HepG2 (cell line): ENCODE measurements around the gene ATP9A. TPM values are rescaled to one million over a fixed set of nuclear protein-coding genes. Genes with fewer than 3 reads are reported as not detected.
A peak's percentile ranks its signal among the peaks of the same experiment; 100 is the strongest.

Experiments used
- AGO2 ChIP-seq: fragments of 200-400 bp; formaldehyde crosslinking; optimal IDR thresholded peaks from 2 replicates; pipeline ENCODE3; 2017; ENCODE audit warnings: mild to moderate bottlenecking, low read depth, low read length, moderate library complexity
- POLR2A ChIP-seq, 2 experiments: IDR thresholded peaks; 2 replicates each; pipeline ENCODE4 v1.6.1; 2011; ENCODE audit warnings: low read depth in 2 of 2, low read length in 2 of 2, mild to moderate bottlenecking in 1 of 2, moderate library complexity in 1 of 2; ENCODE audit not compliant: insufficient read depth in 1 of 2
- POLR2G ChIP-seq: fragments of 200-400 bp; formaldehyde crosslinking; IDR thresholded peaks from 2 replicates; pipeline ENCODE4 v1.6.1; 2018; ENCODE audit warnings: mild to moderate bottlenecking, low read depth, low read length, moderate library complexity
- REPIN1 ChIP-seq: sonication (generic); formaldehyde crosslinking; IDR thresholded peaks from 2 replicates; pipeline ENCODE4 v1.8.0; 2022; ENCODE audit warnings: missing genetic modification reagents, low read depth, mild to moderate bottlenecking, borderline replicate concordance
- SATB2 ChIP-seq: sonication (generic); formaldehyde crosslinking; IDR thresholded peaks from 2 replicates; pipeline ENCODE4 v1.5.0; 2020; ENCODE audit warnings: missing genetic modification reagents
- SMARCC2 ChIP-seq: fragments of 450-650 bp; IDR thresholded peaks from 2 replicates; pipeline ENCODE4 v1.6.1; 2017; ENCODE audit warnings: antibody characterized with exemption, mild to moderate bottlenecking
- TERF1 ChIP-seq: sonication (generic); formaldehyde crosslinking; IDR thresholded peaks from 2 replicates; pipeline ENCODE4 v1.8.0; 2022; ENCODE audit warnings: mild to moderate bottlenecking, missing genetic modification reagents, moderate library complexity
- TOPORS ChIP-seq: sonication (generic); formaldehyde crosslinking; IDR thresholded peaks from 2 replicates; pipeline ENCODE4 v1.8.0; 2023; ENCODE audit warnings: mild to moderate bottlenecking, missing genetic modification reagents
- ZBTB42 ChIP-seq: sonication (generic); formaldehyde crosslinking; IDR thresholded peaks from 2 replicates; pipeline ENCODE4 v1.5.0; 2020; ENCODE audit warnings: mild to moderate bottlenecking, missing genetic modification reagents
- ZFAT ChIP-seq: sonication (generic); formaldehyde crosslinking; conservative IDR thresholded peaks from 2 replicates; pipeline ENCODE4 v1.8.1; 2023; ENCODE audit warnings: missing genetic modification reagents, inconsistent platforms
- ZFP41 ChIP-seq: sonication (generic); formaldehyde crosslinking; IDR thresholded peaks from 2 replicates; pipeline ENCODE4 v1.4.0; 2020; ENCODE audit warnings: mild to moderate bottlenecking, missing genetic modification reagents, borderline replicate concordance
- ZNF335 ChIP-seq: sonication (generic); formaldehyde crosslinking; IDR thresholded peaks from 2 replicates; pipeline ENCODE4 v1.4.0; 2020; ENCODE audit warnings: missing genetic modification reagents
- ZNF546 ChIP-seq: sonication (generic); formaldehyde crosslinking; conservative IDR thresholded peaks from 2 replicates; pipeline ENCODE4 v1.8.1; 2023; ENCODE audit warnings: mild to moderate bottlenecking, missing genetic modification reagents
- ZNF549 ChIP-seq: sonication (generic); formaldehyde crosslinking; IDR thresholded peaks from 2 replicates; pipeline ENCODE4 v1.5.0; 2020; ENCODE audit warnings: missing genetic modification reagents
- ZNF572 ChIP-seq: sonication (generic); formaldehyde crosslinking; IDR thresholded peaks from 2 replicates; pipeline ENCODE4 v1.5.1; 2020; ENCODE audit warnings: mild to moderate bottlenecking, missing genetic modification reagents
- ZNF670 ChIP-seq: sonication (generic); formaldehyde crosslinking; IDR thresholded peaks from 2 replicates; pipeline ENCODE4 v1.8.0; 2022; ENCODE audit warnings: mild to moderate bottlenecking, missing genetic modification reagents, borderline replicate concordance
- polyA plus RNA-seq, 8 experiments: library from polyadenylated mRNA; depleted of rRNA in 3 of 8; stranded (reverse) in 7 of 8; unstranded in 1 of 8; fragments of >200 nt; fragmentation: Illumina TruSeq in 4 of 8; extraction: Trizol in 4 of 8; gene quantifications; 2 replicates each; pipeline versions ENCODE4 v1.2.1 to v1.2.3, GENCODE V29; 2011 to 2016; ENCODE audit warnings: low read depth in 4 of 8, missing spikeins in 1 of 8, mixed read lengths in 1 of 8; ENCODE audit not compliant: insufficient read depth in 1 of 8
- total RNA-seq, 5 experiments: library from RNA; depleted of rRNA; stranded (reverse); fragments of >200 nt; fragmentation: Illumina TruSeq; extraction: Trizol; gene quantifications; 2 replicates each; pipeline ENCODE4 v1.2.3, GENCODE V29; 2016; ENCODE audit warnings: low read depth in 1 of 5
- TF ChIP-seq, protein P1 (sequence below): sonication (generic); formaldehyde crosslinking; IDR thresholded peaks from 2 replicates; pipeline ENCODE4 v1.5.0; 2020; ENCODE audit warnings: mild to moderate bottlenecking, missing genetic modification reagents, borderline replicate concordance
- TF ChIP-seq, protein P2 (sequence below): sonication (generic); formaldehyde crosslinking; IDR thresholded peaks from 2 replicates; pipeline ENCODE4 v1.5.1; 2020; ENCODE audit warnings: missing genetic modification reagents, mild to moderate bottlenecking, borderline replicate concordance
- TF ChIP-seq, protein P3 (sequence below): IDR thresholded peaks from 2 replicates; pipeline ENCODE4 v1.6.1; 2016; ENCODE audit warnings: mild to moderate bottlenecking, missing biosample characterization, missing genetic modification reagents

The ATP9A gene
- total and polyA plus RNA-seq, 2 of the 13 experiments (the other 11 are each of a cell fraction or from before 2014, with no cell fraction given), result 11.8 to 18.5 TPM

GRCh38 chr20:51766994-51767866 lies 960 bp downstream of the ATP9A start (continued):
- TF ChIP-seq ZFAT, result no peak
- TF ChIP-seq TERF1 (CRISPR knock-in tag), result no peak; the same call in 1 of the 2 replicates
- TF ChIP-seq SATB2 (CRISPR knock-in tag), result no peak
- TF ChIP-seq REPIN1 (CRISPR knock-in tag), result no peak; the same call in 1 of the 2 replicates
- TF ChIP-seq ZNF572, result 0 out of 2 replicates have a peak, but pooled peaks have one; percentile 77
- no peak for TF ChIP-seq SMARCC2
- peak; percentile 5; the same call in 1 of the 2 replicates for TF ChIP-seq ZNF335 (CRISPR knock-in tag)
- peak; percentile 58; the same call in 1 of the 2 replicates for TF ChIP-seq TOPORS (CRISPR knock-in tag)
- peak; percentile 83 for TF ChIP-seq POLR2G
- no peak for TF ChIP-seq ZNF670 (CRISPR knock-in tag)
- TF ChIP-seq POLR2A (IDR thresholded peaks at IDR 0.05; ENCODE audit: insufficient read depth in 1 of 2, low read depth in 2 of 2, low read length in 2 of 2), result peak; percentile 30 to 77; a peak in 3 of 4 replicates
- TF ChIP-seq, protein P1, sequence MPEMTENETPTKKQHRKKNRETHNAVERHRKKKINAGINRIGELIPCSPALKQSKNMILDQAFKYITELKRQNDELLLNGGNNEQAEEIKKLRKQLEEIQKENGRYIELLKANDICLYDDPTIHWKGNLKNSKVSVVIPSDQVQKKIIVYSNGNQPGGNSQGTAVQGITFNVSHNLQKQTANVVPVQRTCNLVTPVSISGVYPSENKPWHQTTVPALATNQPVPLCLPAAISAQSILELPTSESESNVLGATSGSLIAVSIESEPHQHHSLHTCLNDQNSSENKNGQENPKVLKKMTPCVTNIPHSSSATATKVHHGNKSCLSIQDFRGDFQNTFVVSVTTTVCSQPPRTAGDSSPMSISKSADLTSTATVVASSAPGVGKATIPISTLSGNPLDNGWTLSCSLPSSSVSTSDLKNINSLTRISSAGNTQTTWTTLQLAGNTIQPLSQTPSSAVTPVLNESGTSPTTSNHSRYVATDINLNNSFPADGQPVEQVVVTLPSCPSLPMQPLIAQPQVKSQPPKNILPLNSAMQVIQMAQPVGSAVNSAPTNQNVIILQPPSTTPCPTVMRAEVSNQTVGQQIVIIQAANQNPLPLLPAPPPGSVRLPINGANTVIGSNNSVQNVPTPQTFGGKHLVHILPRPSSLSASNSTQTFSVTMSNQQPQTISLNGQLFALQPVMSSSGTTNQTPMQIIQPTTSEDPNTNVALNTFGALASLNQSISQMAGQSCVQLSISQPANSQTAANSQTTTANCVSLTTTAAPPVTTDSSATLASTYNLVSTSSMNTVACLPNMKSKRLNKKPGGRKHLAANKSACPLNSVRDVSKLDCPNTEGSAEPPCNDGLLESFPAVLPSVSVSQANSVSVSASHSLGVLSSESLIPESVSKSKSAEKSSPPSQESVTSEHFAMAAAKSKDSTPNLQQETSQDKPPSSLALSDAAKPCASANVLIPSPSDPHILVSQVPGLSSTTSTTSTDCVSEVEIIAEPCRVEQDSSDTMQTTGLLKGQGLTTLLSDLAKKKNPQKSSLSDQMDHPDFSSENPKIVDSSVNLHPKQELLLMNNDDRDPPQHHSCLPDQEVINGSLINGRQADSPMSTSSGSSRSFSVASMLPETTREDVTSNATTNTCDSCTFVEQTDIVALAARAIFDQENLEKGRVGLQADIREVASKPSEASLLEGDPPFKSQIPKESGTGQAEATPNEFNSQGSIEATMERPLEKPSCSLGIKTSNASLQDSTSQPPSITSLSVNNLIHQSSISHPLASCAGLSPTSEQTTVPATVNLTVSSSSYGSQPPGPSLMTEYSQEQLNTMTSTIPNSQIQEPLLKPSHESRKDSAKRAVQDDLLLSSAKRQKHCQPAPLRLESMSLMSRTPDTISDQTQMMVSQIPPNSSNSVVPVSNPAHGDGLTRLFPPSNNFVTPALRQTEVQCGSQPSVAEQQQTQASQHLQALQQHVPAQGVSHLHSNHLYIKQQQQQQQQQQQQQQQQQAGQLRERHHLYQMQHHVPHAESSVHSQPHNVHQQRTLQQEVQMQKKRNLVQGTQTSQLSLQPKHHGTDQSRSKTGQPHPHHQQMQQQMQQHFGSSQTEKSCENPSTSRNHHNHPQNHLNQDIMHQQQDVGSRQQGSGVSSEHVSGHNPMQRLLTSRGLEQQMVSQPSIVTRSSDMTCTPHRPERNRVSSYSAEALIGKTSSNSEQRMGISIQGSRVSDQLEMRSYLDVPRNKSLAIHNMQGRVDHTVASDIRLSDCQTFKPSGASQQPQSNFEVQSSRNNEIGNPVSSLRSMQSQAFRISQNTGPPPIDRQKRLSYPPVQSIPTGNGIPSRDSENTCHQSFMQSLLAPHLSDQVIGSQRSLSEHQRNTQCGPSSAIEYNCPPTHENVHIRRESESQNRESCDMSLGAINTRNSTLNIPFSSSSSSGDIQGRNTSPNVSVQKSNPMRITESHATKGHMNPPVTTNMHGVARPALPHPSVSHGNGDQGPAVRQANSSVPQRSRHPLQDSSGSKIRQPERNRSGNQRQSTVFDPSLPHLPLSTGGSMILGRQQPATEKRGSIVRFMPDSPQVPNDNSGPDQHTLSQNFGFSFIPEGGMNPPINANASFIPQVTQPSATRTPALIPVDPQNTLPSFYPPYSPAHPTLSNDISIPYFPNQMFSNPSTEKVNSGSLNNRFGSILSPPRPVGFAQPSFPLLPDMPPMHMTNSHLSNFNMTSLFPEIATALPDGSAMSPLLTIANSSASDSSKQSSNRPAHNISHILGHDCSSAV, result no peak; the same call in 1 of the 2 replicates
- TF ChIP-seq ZNF546, result peak; percentile 67; the same call in 1 of the 2 replicates
- 0 out of 2 replicates have a peak, but pooled peaks have one; percentile 41 for TF ChIP-seq ZBTB42 (CRISPR knock-in tag)
- no peak for TF ChIP-seq ZFP41 (CRISPR knock-in tag)
- no peak for TF ChIP-seq ZNF549 (CRISPR knock-in tag)
- peak; percentile 76 for TF ChIP-seq AGO2
- TF ChIP-seq, protein P2, sequence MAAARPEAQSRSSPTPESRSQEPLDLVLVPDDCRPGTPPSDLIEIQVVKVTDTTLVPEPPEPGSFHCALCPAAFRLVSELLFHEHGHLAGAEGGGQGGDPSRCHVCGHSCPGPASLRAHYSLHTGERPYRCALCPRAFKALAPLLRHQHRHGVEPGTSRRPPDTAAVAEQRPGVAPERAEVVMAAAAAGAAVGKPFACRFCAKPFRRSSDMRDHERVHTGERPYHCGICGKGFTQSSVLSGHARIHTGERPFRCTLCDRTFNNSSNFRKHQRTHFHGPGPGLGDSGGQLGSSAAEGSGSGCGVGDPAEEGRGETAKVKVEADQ (CRISPR knock-in tag), result no peak
- TF ChIP-seq, protein P3, sequence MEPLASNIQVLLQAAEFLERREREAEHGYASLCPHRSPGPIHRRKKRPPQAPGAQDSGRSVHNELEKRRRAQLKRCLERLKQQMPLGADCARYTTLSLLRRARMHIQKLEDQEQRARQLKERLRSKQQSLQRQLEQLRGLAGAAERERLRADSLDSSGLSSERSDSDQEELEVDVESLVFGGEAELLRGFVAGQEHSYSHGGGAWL (CRISPR knock-in tag), result no peak; the same call in 1 of the 2 replicates
